ENCODE data around the gene ANTXRL.
"Not testable (repeated sequence)": the region's sequence is repeated elsewhere in the genome, so short reads cannot be mapped to it uniquely, and the experiment has no call there.

Gene ANTXRL

DNA sequence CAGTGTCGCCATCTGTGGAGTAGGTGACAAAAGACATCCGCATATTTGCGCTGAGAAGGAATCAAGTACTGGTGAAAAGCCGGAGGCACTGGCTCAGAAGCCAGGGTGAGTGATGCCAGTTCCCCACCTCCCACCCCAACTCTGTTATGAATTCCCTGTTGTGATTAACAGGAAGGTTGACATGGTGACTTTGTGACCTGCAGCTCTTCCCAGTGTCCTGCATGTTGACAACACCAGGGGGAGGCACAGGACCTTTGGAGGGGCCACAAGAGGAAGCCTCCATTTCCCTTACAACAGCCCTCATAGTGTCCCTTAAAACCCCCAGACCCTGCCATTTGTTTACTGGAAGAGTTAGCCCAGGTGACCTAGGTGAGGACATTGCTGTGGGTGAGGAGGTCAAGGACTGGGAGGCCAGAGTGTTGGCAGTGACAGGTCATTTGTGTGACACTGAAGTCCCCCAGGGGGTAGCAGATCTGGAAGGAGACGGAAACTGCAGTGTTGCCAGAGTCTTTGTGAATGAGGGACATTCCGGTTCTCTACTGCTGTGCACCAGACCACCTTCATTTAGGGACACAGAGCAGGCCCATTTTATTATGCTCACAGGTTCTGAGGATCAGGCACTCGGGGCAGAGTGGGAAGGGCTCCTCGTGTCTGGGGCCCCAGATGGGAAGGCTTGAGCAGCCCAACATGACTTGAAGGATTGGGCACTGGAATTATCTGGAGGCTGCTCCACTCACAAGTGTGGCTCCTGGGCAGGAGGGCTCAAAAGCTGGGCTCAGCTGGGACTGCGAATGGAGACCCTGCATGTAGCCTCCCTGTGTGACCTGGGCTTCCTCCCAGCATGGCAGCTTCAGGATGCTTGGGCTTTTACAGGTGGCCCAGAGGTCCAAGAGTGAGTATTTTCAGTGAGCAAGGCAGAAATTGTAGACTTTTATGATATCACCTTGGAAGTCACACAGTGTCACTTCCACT lies 13.0 kb upstream of the ANTXRL start:
- peak; percentile 9 to 23 for DNase-seq

- no peak for DNase-seq
These were observed 9.0 kb upstream of the ANTXRL start for GRCh38 chr10:46277840-46278239.

- DNase-seq = not testable (repeated sequence)
These were observed 4.4 kb upstream of the ANTXRL start for GRCh38 chr10:46282421-46282831.

DNA sequence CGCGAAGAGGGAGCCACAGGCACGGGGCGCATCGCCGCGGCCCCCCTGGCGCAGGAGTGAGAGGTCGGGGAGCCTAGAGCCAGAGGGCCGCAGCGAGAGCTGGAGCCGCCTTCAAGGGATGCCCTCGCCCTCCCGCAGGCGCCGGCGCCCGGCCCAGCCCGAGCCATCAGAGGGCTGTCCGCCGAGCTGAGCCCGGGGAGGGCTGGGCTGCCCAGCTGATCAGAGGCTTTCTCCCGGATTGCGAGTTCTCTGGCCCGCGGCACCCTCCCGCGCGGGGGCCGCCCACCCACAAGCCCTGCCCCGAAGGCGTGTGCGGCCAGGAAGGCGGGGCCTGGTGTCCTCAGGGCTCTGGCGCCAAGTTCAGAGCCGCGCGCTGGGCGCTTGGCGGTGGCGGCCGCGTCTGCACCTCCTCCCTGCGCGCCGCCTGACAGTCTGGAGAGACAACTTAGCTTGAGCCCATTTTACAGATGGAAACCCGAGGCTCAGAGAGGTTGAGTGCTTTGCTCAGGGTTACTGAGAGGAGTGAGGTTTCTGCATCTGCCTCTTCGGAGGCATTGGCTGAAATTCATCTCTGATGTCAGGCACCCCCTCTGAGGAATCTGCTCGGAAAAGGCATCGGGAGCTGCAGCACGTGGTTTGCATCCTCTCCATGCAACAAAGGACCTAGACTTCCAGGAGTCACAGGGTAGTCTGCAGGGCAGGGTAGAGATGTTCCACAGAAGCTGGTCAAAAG lies 3.8 kb upstream of the ANTXRL start:
- peak; percentile 69 to 85 for DNase-seq

- DNase-seq = no peak
These were observed 3.1 kb upstream of the ANTXRL start for GRCh38 chr10:46283580-46284285.

- peak; percentile 78 to 83 for DNase-seq
These were observed 2.2 kb upstream of the ANTXRL start for GRCh38 chr10:46284286-46285229.

DNA sequence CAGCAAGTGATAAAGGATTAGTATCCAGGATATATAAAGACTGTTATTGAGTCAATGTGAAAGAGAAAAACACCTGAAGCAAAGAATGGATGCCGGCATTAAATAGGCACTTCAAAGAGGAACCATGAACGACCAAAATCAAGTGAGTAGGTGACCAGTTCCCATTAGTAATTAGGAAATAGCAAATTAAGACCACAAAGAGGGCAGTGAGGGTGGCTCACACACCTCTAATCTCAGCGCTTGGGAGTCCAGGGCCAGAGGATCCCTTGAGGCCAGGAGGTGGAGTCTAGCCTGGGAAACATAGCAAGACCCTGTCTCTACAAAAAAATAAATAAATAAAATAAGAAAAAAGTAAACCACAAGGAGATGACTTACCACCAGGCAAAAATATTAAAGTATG lies 1.5 kb upstream of the ANTXRL start:
- no peak for DNase-seq

DNA sequence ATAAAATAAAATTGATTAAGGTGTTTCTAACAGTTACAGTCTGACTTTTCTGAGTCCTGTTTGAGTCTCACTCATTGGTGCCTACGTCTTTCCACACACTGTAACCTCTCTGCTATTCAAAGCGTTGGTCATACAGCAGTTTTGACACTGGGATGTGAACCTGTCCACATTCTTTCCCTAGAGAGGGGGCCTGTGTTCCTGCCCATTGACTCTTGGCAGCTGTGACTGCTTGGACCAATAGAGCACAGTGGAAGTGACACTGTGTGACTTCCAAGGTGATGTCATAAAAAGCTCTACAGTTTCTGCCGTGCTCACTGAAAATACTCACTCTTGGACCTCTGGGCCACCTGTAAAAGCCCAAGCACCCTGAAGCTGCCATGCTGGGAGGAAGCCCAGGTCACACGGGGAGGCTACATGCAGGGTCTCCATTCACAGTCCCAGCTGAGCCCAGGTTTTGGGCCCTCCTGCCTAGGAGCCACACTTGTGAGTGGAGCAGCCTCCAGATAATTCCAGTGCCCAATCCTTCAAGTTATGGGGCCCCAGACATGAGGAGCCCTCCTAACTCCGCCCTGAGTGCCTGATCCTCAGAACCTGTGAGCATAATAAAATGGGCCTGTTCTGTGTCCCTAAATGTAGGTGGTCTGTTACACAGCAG lies 704 bp upstream of the ANTXRL start:
- DNase-seq = no peak

GRCh38 chr10:46287846-46288477 lies 1.2 kb downstream of the ANTXRL start:
- no peak for DNase-seq

GRCh38 chr10:46288601-46289206 lies 1.9 kb downstream of the ANTXRL start:
- DNase-seq = no peak

DNA sequence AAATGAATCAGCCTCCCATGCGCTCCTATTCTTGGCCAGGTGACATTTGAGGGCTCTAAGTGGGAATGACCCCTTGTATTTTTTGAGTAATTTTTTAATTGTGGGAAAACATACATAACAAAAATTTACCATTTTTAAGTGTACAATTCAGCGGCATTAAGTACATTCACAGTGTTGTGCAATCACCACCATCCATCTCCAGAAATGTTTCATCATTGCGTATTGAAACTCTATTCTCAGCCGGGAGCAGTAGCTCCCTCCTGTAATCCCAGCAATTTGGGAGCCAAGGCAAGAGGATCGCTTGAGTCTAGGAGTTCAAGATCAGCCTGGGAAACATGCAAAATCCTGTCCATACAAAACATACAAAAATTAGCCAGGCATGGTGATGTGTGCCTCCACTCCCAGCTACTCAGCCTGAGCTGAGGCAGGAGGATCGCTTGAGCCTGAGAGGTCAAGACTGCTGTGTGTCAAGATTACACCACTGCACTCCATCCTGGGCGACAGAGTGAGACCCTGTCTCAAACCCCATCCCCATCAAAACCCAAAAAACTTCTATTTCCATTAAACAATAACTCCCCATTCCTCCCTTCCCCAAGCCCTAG lies 2.5 kb downstream of the ANTXRL start:
- DNase-seq = no peak

GRCh38 chr10:46290101-46290886 lies 3.5 kb downstream of the ANTXRL start:
- DNase-seq = no peak

GRCh38 chr10:46291817-46292572 lies 5.2 kb downstream of the ANTXRL start:
- no peak for DNase-seq

- no peak for DNase-seq
These were observed 5.8 kb downstream of the ANTXRL start for GRCh38 chr10:46292573-46293023.

- DNase-seq = no peak
These were observed 6.4 kb downstream of the ANTXRL start for GRCh38 chr10:46293228-46293627.

GRCh38 chr10:46293832-46294640 lies 7.2 kb downstream of the ANTXRL start:
- DNase-seq = no peak

GRCh38 chr10:46294641-46295220 lies 7.9 kb downstream of the ANTXRL start:
- DNase-seq = no peak
